Measurements from ENCODE around the gene EHBP1L1. TPM values are rescaled to one million over a fixed set of nuclear protein-coding genes. Genes with fewer than 3 reads are reported as not detected.
A peak's percentile ranks its signal among the peaks of the same experiment; 100 is the strongest.

The EHBP1L1 gene
- total RNA-seq, 6 donors from 2014 or later, result 70.4 to 220 (median 133) TPM

DNA sequence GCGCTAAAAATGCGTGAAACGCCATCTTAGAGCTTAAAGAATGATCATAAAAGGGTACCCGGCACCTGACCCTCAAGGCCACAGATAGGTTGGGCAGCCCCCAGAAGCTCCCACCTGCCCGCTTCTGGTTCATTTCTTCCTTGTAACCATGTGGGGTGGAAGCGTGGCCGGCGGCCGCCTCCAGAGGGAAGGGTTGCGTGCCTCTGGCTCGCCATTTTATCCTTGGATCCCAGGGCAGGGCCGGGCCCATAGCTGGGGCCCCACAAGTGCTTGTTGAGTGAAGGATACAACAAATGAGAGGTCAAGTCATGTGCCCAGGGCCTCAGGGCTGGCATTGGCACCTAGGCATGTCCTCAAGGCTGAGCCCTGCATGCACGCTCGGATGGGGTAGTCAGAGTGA, 45.6 kb downstream of the EHBP1L1 start:
- ATAC-seq (ENCODE audit: low FRiP score in 2 of 2) (no peak), DNase-seq (peak in 1 of 2 donors; percentile 74)
- TF ChIP-seq EP300 (IDR thresholded peaks at IDR 0.05) (no peak), POLR2A (IDR thresholded peaks at IDR 0.05) (no peak), POLR2AphosphoS5 (IDR thresholded peaks at IDR 0.05) (no peak)
- peak overlapping the region in 2 of 4 donors; percentile 17 to 35 for H3K27ac ChIP-seq
- peaks cover 38 to 92% (median 77%) of the 10 kb centered on the region in 4 donors for H3K36me3 ChIP-seq
- H3K9me3 ChIP-seq, result no peaks in the 10 kb centered on the region
- peaks cover 11 to 32% (median 16%) of the 10 kb centered on the region in 4 donors for H3K4me1 ChIP-seq
- H3K27me3 ChIP-seq, result no peaks in the 10 kb centered on the region
- H3K4me3 ChIP-seq, result no peak overlapping the region
- 69 to 91% methylated on average over 14 of the region's 14 CpGs for WGBS, 2 donors

DNA sequence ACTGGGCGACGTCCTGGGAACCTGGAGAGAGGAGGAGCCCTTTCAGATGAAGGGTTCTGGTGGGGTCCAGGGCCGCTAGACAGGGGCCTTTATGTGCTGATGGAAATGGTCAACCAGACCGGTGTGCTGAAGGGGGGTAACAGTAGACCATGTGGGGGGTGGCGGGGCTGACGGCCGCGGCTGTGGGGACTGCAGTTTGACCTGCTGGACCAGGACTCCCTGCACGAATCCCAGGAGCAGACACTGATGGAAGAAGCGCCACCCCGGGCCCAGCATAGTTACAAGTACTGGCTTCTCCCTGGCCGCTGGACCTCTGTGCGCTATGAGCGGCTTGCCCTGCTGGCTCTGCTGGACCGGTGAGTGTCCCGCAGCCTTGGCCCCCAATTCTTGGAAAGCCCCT, 46.2 kb downstream of the EHBP1L1 start:
- Histone ChIP-seq H3K27me3 (no peaks in the 10 kb centered on the region), H3K9me3 (no peaks in the 10 kb centered on the region), H3K4me3 (no peak overlapping the region), H3K36me3 (peaks cover 42 to 97% (median 82%) of the 10 kb centered on the region in 4 donors), H3K27ac (no peak overlapping the region), H3K4me1 (peaks cover 6 to 28% (median 10%) of the 10 kb centered on the region in 4 donors)
- TF ChIP-seq, protein P1, sequence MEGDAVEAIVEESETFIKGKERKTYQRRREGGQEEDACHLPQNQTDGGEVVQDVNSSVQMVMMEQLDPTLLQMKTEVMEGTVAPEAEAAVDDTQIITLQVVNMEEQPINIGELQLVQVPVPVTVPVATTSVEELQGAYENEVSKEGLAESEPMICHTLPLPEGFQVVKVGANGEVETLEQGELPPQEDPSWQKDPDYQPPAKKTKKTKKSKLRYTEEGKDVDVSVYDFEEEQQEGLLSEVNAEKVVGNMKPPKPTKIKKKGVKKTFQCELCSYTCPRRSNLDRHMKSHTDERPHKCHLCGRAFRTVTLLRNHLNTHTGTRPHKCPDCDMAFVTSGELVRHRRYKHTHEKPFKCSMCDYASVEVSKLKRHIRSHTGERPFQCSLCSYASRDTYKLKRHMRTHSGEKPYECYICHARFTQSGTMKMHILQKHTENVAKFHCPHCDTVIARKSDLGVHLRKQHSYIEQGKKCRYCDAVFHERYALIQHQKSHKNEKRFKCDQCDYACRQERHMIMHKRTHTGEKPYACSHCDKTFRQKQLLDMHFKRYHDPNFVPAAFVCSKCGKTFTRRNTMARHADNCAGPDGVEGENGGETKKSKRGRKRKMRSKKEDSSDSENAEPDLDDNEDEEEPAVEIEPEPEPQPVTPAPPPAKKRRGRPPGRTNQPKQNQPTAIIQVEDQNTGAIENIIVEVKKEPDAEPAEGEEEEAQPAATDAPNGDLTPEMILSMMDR (IDR thresholded peaks at IDR 0.05), result no peak
- TF ChIP-seq EP300 (IDR thresholded peaks at IDR 0.05) (no peak), POLR2AphosphoS5 (IDR thresholded peaks at IDR 0.05) (no peak), POLR2A (IDR thresholded peaks at IDR 0.05) (no peak)
- WGBS, 2 donors, result 93 to 97% methylated on average over 11 to 16 of the region's 16 CpGs
- DNase-seq (peak in 1 of 2 donors; percentile 70), ATAC-seq (ENCODE audit: low FRiP score in 2 of 2) (no peak)

- TF ChIP-seq, protein P1 (IDR thresholded peaks at IDR 0.05), result no peak
- TF ChIP-seq EP300 (IDR thresholded peaks at IDR 0.05), result no peak
- ATAC-seq (ENCODE audit: low FRiP score in 2 of 2) (no peak), DNase-seq (peak in 1 of 2 donors; percentile 76)
- Histone ChIP-seq H3K4me3 (no peak overlapping the region), H3K4me1 (peaks cover 0 to 21% (median 6%) of the 10 kb centered on the region in 4 donors), H3K36me3 (peaks cover 42 to 98% (median 84%) of the 10 kb centered on the region in 4 donors), H3K27me3 (no peaks in the 10 kb centered on the region), H3K27ac (no peak overlapping the region), H3K9me3 (no peaks in the 10 kb centered on the region)
- 95 to 98% methylated on average over 8 to 14 of the region's 14 CpGs for WGBS, 2 donors
These were observed 47.3 kb downstream of the EHBP1L1 start for GRCh38 chr11:65623177-65623576.

DNA sequence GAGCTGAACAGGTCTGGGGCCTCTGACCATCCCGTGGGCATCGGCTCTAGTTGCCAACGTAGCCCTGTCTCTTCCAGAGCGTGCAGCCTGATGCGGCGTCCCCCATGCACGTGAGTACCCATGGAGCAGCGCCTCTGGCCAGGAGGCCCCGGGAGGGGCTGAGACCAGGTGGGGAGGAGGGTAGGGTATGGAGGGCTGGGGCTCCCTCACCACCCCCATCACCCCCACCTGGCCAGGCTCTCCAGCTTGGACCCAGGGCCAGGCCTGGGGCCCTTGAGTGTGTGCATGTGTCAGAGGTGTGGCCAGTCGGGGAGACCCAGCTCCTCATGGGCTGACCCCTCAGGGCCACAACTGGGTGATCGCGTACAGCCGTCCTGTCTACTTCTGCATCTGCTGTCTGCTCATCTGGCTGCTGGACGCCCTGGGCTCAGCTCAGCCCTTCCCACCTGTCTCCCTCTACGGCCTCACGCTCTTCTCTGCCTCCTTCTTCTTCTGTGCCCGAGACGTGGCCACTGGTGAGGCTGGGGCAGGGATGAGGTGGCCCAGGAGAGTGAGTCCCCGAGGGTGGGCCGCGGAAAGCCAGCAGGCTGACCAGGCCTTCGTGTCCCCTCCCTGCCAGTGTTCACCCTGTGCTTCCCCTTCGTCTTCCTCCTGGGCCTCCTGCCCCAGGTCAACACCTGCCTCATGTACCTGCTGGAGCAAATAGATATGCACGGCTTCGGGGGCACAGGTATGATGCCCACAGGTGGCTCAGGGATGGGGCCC, 48.2 kb downstream of the EHBP1L1 start:
- Histone ChIP-seq H3K9me3 (no peaks in the 10 kb centered on the region), H3K36me3 (peaks cover 40 to 98% (median 84%) of the 10 kb centered on the region in 4 donors), H3K4me3 (no peak overlapping the region), H3K27me3 (no peaks in the 10 kb centered on the region), H3K27ac (no peak overlapping the region), H3K4me1 (peaks cover 0 to 17% (median 6%) of the 10 kb centered on the region in 4 donors)
- DNase-seq (peak in 1 of 2 donors; percentile 61), ATAC-seq (ENCODE audit: low FRiP score in 2 of 2) (no peak)
- TF ChIP-seq EP300 (IDR thresholded peaks at IDR 0.05), result no peak
- TF ChIP-seq POLR2A (IDR thresholded peaks at IDR 0.05), result no peak
- no peak for TF ChIP-seq POLR2AphosphoS5 (IDR thresholded peaks at IDR 0.05)
- TF ChIP-seq, protein P1 (IDR thresholded peaks at IDR 0.05), result no peak
- 90 to 95% methylated on average over 18 to 22 of the region's 25 CpGs for WGBS, 2 donors

DNA sequence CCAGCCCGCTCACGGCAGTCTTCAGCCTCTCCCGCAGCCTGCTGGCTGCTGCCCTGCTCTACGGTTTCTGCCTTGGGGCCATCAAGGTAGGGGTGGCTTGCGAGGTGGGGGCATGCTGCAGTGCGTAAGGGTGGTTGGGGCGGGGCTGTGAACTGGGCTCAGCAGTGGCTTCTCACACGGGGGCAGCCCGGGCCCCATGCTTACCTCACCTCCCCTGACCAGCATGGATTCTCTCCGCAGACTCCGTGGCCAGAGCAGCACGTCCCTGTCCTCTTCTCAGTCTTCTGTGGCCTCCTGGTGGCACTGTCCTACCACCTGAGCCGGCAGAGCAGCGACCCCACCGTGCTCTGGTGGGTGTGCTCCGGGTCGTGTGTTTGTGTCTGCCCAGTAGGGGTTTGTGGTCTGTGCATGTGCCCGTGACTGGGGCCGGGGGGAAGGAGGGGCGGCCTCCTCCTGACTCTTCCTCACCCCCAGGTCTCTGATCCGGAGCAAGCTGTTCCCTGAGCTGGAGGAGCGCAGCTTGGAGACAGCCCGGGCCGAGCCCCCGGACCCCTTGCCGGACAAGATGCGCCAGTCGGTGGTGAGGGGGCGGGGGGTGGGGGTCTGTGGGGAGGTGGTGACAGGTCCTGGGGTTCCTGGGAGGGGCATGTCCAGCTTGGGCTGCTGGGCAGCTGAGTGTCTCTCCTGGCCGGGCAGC, 49.2 kb downstream of the EHBP1L1 start:
- no peak overlapping the region for H3K4me3 ChIP-seq
- H3K27ac ChIP-seq, result no peak overlapping the region
- H3K4me1 ChIP-seq, result peaks cover 0 to 14% (median 6%) of the 10 kb centered on the region in 4 donors
- TF ChIP-seq, protein P1 (IDR thresholded peaks at IDR 0.05), result no peak
- TF ChIP-seq POLR2A (IDR thresholded peaks at IDR 0.05), result no peak
- peaks cover 45 to 98% (median 84%) of the 10 kb centered on the region in 4 donors for H3K36me3 ChIP-seq
- DNase-seq (peak in 1 of 2 donors; percentile 67), ATAC-seq (ENCODE audit: low FRiP score in 2 of 2) (no peak)
- H3K9me3 ChIP-seq, result no peaks in the 10 kb centered on the region
- 93% methylated on average over 29 of the region's 30 CpGs; no CpG with 5 or more reads in 1 of the 2 donors for WGBS, 2 donors
- no peaks in the 10 kb centered on the region for H3K27me3 ChIP-seq
